ENCODE measurements around the gene CCDC57. TPM values are rescaled to one million over a fixed set of nuclear protein-coding genes. Genes with fewer than 3 reads are reported as not detected.
A peak's percentile ranks its signal among the peaks of the same experiment; 100 is the strongest.
"Not testable (repeated sequence)": the region's sequence is repeated elsewhere in the genome, so short reads cannot be mapped to it uniquely, and the experiment has no call there.

The CCDC57 gene, protein sequence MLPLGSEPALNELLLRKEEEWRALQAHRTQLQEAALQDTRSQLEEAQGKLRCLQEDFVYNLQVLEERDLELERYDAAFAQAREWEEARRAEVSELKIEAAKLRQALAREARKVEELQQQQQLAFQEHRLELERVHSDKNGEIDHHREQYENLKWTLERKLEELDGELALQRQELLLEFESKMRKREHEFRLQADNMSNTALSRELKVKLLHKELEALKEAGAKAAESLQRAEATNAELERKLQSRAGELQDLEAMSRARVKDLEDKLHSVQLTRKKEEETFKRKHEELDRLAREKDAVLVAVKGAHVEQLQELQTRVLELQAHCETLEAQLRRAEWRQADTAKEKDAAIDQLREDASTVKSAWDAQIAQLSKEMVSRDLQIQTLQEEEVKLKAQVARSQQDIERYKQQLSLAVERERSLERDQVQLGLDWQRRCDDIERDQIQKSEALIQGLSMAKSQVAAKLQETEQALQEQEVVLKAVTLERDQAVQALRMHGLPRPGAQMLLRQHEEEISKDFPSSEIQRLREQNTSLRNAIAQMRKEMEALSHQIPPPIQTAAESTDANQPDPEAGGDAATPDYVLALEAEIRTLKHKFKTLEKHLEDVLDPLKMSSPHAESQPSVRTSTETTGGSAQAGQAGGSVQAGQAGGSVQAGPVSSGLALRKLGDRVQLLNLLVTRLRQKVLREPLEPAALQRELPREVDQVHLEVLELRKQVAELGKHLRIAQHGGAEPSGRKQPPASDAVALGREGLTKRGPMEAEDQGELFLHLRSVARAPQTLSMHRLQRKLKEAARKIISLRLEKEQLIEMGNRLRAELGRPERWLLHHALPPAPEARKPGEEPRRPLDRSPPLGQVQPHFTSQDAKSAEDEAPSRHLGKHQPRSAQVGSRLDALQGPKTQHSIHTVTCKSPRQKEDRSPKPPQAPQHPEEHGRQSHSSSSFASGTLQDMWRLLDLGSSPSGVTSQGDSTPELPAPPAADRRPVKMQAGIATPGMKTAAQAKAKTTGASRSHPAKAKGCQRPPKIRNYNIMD
- 28.8 TPM for polyA plus RNA-seq (2013, experiment 1 of 2)
- 22.8 TPM for polyA plus RNA-seq (2013, experiment 2 of 2)

DNA sequence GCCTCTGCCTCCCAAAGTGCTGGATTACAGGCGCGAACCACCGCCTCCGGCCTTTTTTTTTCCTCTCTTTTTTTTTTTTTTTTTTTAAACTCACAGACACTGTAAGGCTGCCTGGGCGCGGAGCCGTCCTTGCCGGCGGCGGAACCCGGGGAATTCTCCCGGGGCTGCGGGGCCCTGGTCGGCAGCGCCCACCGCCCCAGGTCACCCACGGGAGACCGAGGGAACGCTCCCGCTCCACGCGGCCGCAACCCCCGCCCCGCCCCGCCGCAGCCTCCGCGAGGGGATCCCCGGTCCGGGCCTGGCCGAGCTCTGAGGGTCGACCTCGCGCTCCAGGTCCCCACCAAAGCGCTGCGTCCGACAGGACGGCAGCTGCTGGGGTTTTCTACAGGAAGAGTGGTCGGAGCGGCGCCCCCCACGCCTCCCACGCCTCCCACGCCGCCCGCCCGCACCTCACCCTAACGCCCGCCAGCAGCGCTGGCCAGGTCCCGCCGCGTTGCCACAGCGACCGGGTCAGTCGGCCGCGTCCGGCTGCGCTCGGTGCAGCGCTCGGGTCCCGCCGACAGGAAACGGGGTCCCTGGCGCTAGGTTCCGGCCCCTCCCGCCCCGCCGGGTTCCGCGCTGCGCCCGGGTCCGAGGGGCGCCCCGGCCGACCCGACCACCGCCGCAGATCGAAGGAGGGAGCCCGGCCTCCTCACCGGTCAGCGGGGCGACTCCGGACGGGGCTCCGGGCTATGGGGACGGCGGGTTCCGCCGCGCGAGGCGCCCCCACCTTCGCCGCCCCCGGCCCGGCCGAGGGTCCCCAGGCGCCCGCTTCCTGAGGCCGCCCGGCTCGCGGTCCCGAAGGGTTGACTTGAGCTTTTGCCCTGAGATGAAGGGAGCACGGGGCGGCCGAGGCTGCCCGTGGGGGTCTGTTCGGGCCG lies at the start of gene CCDC57:
TSS of gene CCDC57 (minus strand) at position 512 of the 920 bp plus-strand sequence. CDS start 10,898 bp downstream, outside the sequence.
- Histone ChIP-seq H3K4me1 (ENCODE audit: control insufficient read depth, insufficient read depth, low read length, poor library complexity, severe bottlenecking) (peaks cover 24% of the 10 kb centered on the region), H3K9me3 (ENCODE audit: control insufficient read depth, low read length) (no peaks in the 10 kb centered on the region), H3K27ac (ENCODE audit: low read depth, low read length, severe bottlenecking) (peak within 1 kb of the TSS; percentile 74), H3K36me3 (ENCODE audit: control insufficient read depth, insufficient read depth, low read length) (peaks cover 2% of the 10 kb centered on the region), H3K4me3 (ENCODE audit: extremely low read depth, insufficient read depth, low read length, poor library complexity, severe bottlenecking) (peak within 1 kb of the TSS; percentile 84)
- WGBS, 2 experiments (ENCODE audit: insufficient coverage in 2 of 2) = 1% methylated on average over 83 to 93 of the region's 116 CpGs

DNA sequence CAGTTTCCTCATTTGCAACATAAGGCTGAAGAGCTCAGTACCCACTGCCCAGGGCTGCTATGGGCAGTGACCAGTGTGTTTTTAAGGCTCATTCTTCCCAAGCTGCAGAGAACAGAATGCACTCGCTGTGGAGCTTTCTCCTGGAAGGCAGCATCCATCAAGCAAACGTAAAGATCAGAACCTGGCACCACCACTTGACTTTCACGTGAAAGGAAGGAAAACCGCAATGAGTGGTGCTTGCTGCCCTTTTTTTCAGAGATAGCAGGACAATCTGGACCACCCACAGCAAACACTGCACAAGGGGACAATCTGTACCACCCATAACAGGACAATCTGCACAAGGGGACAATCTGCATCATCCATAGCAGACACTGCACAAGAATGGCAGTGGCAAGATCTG lies 49.7 kb upstream of the CCDC57 start:
- WGBS, 2 experiments (ENCODE audit: insufficient coverage in 2 of 2) = 100% methylated on average over 3 of the region's 4 CpGs
- H3K4me3 ChIP-seq (ENCODE audit: extremely low read depth, insufficient read depth, low read length, poor library complexity, severe bottlenecking) = no peak overlapping the region
- no peaks in the 10 kb centered on the region for H3K9me3 ChIP-seq (ENCODE audit: control insufficient read depth, low read length)
- H3K27ac ChIP-seq (ENCODE audit: low read depth, low read length, severe bottlenecking) = peak overlapping the region; percentile 13
- peaks cover 100% of the 10 kb centered on the region for H3K36me3 ChIP-seq (ENCODE audit: control insufficient read depth, insufficient read depth, low read length)
- peaks cover 4% of the 10 kb centered on the region for H3K4me1 ChIP-seq (ENCODE audit: control insufficient read depth, insufficient read depth, low read length, poor library complexity, severe bottlenecking)

DNA sequence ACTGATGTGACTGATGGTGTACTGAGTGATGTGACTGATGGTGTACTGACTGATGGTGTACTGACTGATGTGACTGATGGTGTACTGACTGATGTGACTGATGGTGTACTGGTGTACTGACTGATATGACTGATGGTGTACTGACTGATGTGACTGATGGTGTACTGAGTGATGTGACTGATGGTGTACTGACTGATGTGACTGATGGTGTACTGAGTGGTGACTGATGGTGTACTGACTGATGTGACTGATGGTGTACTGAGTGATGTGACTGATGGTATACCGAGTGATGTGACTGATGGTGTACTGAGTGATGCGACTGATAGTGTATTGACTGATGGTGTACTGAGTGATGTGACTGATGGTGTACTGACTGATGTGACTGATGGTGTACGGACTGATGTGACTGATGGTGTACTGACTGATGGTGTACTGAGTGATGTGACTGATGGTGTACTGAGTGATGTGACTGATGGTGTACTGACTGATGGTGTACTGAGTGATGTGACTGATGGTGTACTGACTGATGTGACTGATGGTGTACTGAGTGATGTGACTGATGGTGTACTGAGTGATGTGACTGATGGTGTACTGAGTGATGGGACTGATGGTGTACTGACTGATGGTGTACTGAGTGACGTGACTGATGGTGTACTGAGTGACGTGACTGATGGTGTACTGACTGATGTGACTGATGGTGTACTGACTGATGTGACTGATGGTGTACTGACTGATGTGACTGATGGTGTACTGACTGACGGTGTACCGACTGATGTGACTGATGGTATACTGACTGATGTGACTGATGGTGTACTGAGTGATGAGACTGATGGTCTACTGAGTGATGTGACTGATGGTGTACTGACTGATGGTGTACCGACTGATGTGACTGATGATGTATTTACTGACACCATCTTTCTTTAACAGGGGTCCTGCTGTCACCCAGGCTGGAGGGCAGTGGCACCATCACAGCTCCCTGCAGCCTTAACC lies 47.6 kb upstream of the CCDC57 start:
- 97 to 100% methylated on average over 8 of the region's 8 CpGs for WGBS, 2 experiments (ENCODE audit: insufficient coverage in 2 of 2)

DNA sequence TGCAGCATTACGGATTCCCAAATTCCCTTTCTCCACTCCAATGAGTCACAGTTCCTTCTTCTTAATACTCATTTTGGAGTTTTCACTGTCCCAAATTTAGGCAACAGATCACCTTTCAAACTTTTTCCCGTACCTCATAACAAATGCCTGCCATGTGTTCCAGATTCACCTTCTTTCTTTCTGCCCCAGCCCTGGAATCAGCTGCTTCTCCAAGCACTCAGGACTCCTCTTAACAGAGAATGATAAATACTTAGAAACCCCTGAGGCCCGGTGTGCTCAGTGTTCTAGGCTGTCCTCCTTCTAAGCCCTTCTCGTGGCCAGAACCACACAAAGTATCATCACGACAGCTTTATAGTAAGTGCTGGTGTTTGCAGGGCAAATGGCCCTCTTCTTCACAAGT lies 45.9 kb upstream of the CCDC57 start:
- Histone ChIP-seq H3K27ac (ENCODE audit: low read depth, low read length, severe bottlenecking) (no peak overlapping the region), H3K36me3 (ENCODE audit: control insufficient read depth, insufficient read depth, low read length) (peaks cover 91% of the 10 kb centered on the region), H3K4me3 (ENCODE audit: extremely low read depth, insufficient read depth, low read length, poor library complexity, severe bottlenecking) (no peak overlapping the region), H3K4me1 (ENCODE audit: control insufficient read depth, insufficient read depth, low read length, poor library complexity, severe bottlenecking) (no peaks in the 10 kb centered on the region), H3K9me3 (ENCODE audit: control insufficient read depth, low read length) (no peaks in the 10 kb centered on the region)
- 96 to 98% methylated on average over 3 to 4 of the region's 5 CpGs for WGBS, 2 experiments (ENCODE audit: insufficient coverage in 2 of 2)

More for the DNA sequence above, 47.6 kb upstream of the CCDC57 start:
- H3K27ac ChIP-seq (ENCODE audit: low read depth, low read length, severe bottlenecking); H3K4me3 ChIP-seq (ENCODE audit: extremely low read depth, insufficient read depth, low read length, poor library complexity, severe bottlenecking); H3K9me3 ChIP-seq (ENCODE audit: control insufficient read depth, low read length); H3K4me1 ChIP-seq (ENCODE audit: control insufficient read depth, insufficient read depth, low read length, poor library complexity, severe bottlenecking): not testable (repeated sequence)
- H3K36me3 ChIP-seq (ENCODE audit: control insufficient read depth, insufficient read depth, low read length) = peaks cover 100% of the 10 kb centered on the region

DNA sequence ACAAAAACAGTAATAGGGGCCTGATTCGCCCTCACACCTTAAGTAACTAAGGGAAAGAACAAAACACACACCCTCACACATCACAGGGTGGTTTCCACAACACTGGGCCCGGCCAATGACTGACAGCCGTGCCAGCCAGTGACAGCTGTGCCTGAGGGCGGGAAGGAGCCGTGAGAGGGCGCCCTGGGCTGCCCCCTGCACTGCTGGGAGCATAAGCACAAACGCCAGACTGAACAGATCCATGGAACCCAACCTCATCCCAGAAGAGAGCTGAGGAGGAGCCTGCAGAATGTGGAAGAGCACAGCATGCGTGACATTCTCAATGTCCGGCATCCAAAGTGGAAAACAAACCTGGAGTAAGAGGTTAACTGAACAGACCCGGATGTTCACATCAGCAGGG lies 44.8 kb upstream of the CCDC57 start:
- Histone ChIP-seq H3K4me3 (ENCODE audit: extremely low read depth, insufficient read depth, low read length, poor library complexity, severe bottlenecking) (no peak overlapping the region), H3K36me3 (ENCODE audit: control insufficient read depth, insufficient read depth, low read length) (peaks cover 91% of the 10 kb centered on the region), H3K27ac (ENCODE audit: low read depth, low read length, severe bottlenecking) (no peak overlapping the region), H3K4me1 (ENCODE audit: control insufficient read depth, insufficient read depth, low read length, poor library complexity, severe bottlenecking) (no peaks in the 10 kb centered on the region), H3K9me3 (ENCODE audit: control insufficient read depth, low read length) (no peaks in the 10 kb centered on the region)
- WGBS, 2 experiments (ENCODE audit: insufficient coverage in 2 of 2) = 91 to 93% methylated on average over 7 to 9 of the region's 10 CpGs

DNA sequence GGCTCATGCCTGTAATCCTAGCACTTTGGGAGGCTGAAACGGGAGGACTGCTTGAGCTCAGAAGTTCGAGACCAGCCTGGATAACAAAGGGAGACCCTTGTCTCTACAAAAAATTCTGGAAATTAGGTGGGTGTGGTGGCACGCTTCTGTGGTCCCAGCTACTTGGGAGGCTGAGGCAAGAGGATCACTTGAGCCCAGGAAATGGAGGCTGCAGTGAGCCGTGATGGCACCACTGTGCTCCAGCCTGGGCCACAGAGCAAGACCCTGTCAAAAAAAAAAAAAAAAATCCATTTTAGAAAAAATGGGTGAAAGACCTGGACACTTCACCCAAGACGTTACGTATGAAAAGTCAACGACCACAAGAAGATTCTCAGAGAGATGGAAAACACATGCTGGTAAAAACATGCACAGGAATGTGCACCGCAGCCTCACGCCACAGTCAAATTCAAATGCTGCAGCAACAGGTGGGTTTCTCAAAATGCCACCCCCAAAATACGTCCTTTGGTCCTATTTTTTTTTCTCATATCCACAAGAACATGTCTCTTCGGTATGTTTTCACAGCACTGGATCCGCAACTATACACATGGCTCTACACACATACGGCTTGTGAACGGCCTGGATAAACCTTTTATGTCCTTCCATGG lies 43.7 kb upstream of the CCDC57 start:
- Histone ChIP-seq H3K36me3 (ENCODE audit: control insufficient read depth, insufficient read depth, low read length) (peaks cover 91% of the 10 kb centered on the region), H3K4me3 (ENCODE audit: extremely low read depth, insufficient read depth, low read length, poor library complexity, severe bottlenecking) (no peak overlapping the region), H3K4me1 (ENCODE audit: control insufficient read depth, insufficient read depth, low read length, poor library complexity, severe bottlenecking) (no peaks in the 10 kb centered on the region), H3K27ac (ENCODE audit: low read depth, low read length, severe bottlenecking) (no peak overlapping the region), H3K9me3 (ENCODE audit: control insufficient read depth, low read length) (no peaks in the 10 kb centered on the region)
- WGBS, 2 experiments (ENCODE audit: insufficient coverage in 2 of 2) = 97 to 100% methylated on average over 10 to 13 of the region's 14 CpGs

DNA sequence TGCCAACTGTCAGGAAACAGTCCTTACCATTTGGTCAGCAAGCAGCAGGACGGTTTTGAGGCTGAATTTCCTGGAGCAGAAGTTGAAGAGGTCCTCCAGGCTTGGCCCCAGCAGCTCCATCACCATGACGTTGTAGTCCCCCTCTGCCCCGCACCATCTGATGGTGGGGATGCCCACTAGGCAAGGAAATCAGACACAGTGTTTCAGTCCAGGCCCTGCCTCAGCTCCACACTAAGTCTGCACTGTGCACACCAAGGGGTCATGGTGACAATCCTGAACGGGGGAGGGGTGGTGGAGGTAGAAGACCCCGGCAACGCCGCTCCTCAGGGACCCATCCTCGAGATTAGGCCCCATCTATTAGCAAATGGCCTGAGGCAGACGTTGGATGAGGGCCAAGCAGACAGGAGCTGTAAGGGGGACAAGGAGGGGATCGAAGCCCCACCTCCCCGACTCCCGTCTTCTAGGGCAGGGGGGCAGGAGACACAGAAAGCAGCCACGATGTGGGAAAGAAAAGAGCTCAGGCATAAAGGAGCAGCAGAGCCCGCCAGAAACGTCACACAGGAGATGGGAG lies 42.8 kb upstream of the CCDC57 start:
- Histone ChIP-seq H3K27ac (ENCODE audit: low read depth, low read length, severe bottlenecking) (no peak overlapping the region), H3K36me3 (ENCODE audit: control insufficient read depth, insufficient read depth, low read length) (peaks cover 91% of the 10 kb centered on the region), H3K4me1 (ENCODE audit: control insufficient read depth, insufficient read depth, low read length, poor library complexity, severe bottlenecking) (no peaks in the 10 kb centered on the region), H3K4me3 (ENCODE audit: extremely low read depth, insufficient read depth, low read length, poor library complexity, severe bottlenecking) (no peak overlapping the region), H3K9me3 (ENCODE audit: control insufficient read depth, low read length) (no peaks in the 10 kb centered on the region)
- WGBS, 2 experiments (ENCODE audit: insufficient coverage in 2 of 2) = 97 to 99% methylated on average over 14 to 15 of the region's 15 CpGs

DNA sequence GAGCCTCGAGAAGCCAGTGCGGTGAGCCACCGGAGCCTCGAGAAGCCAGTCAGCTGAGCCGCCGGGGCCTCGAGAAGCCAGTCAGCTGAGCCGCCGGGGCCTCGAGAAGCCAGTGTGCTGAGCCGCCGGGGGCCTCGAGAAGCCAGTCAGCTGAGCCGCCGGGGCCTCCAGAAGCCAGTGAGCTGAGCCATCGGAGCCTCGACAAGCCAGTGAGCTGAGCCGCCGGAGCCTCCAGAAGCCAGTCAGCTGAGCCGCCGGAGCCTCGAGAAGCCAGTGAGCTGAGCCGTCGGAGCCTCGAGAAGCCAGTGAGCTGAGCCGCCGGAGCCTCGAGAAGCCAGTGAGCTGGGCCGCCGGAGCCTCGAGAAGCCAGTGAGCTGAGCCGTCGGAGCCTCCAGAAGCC lies 42.1 kb upstream of the CCDC57 start:
- H3K9me3 ChIP-seq (ENCODE audit: control insufficient read depth, low read length); H3K4me1 ChIP-seq (ENCODE audit: control insufficient read depth, insufficient read depth, low read length, poor library complexity, severe bottlenecking); H3K4me3 ChIP-seq (ENCODE audit: extremely low read depth, insufficient read depth, low read length, poor library complexity, severe bottlenecking); H3K27ac ChIP-seq (ENCODE audit: low read depth, low read length, severe bottlenecking): not testable (repeated sequence)
- WGBS, 2 experiments (ENCODE audit: insufficient coverage in 2 of 2) = 96 to 97% methylated on average over 29 to 33 of the region's 33 CpGs
- H3K36me3 ChIP-seq (ENCODE audit: control insufficient read depth, insufficient read depth, low read length) = peaks cover 91% of the 10 kb centered on the region

DNA sequence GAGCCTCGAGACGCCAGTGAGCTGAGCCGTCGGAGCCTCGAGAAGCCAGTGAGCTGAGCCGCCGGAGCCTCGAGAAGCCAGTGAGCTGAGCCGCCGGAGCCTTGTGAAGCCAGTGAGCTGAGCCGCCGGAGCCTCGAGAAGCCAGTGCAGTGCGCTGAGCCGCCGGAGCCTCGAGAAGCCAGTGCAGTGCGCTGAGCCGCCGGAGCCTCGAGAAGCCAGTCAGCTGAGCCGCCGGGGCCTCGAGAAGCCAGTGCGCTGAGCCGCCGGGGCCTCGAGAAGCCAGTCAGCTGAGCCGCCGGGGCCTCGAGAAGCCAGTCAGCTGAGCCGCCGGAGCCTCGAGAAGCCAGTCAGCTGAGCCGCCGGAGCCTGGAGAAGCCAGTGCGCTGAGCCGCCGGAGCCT lies 41.5 kb upstream of the CCDC57 start:
- H3K36me3 ChIP-seq (ENCODE audit: control insufficient read depth, insufficient read depth, low read length) = peaks cover 90% of the 10 kb centered on the region
- H3K27ac ChIP-seq (ENCODE audit: low read depth, low read length, severe bottlenecking); H3K4me1 ChIP-seq (ENCODE audit: control insufficient read depth, insufficient read depth, low read length, poor library complexity, severe bottlenecking); H3K9me3 ChIP-seq (ENCODE audit: control insufficient read depth, low read length); H3K4me3 ChIP-seq (ENCODE audit: extremely low read depth, insufficient read depth, low read length, poor library complexity, severe bottlenecking): not testable (repeated sequence)
- WGBS, 2 experiments (ENCODE audit: insufficient coverage in 2 of 2) = 96 to 97% methylated on average over 36 to 37 of the region's 39 CpGs
